ENCODE data around the gene PCCA. TPM values are rescaled to one million over a fixed set of nuclear protein-coding genes. Genes with fewer than 3 reads are reported as not detected.

Gene PCCA
- polyA plus RNA-seq, 2 of the 4 experiments (the other 2 are of a cell fraction), result 13.2 to 13.7 TPM

DNA sequence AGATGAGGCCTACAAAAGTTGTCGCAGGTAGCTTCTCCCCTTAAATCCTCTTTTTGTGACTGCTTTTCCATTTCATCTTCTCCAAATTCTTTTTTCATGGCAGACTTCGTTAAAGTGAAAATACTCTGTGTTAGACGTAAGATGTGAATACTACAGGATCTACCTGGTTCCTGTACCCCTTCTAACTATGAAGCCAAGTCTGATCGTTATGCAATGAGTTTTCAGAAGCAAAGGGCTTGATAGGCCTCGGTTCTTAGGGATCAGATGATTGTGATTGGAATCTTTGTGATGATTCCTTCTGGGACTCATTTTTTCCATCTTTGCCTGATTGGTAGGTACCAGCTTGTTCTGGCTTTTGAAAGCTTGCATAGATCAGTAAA, 86.9 kb downstream of the PCCA start:
- 94% methylated on average over 5 of the region's 5 CpGs for WGBS (ENCODE audit: missing lambda C conversion rate)
- CTCF ChIA-PET, result no interaction called here
- no peak for ATAC-seq
- POLR2A ChIA-PET, result no interaction called here
- FAIRE-seq, result no peak
- H3K4me2 ChIP-seq, result no peak overlapping the region
- H3K4me1 ChIP-seq, result no peaks in the 10 kb centered on the region
- no peak for DNase-seq (ENCODE audit: low read depth in 1 of 2, low spot score in 1 of 2)
- no peaks in the 10 kb centered on the region for H3K9me3 ChIP-seq
- TF ChIP-seq SREBF2 (IDR thresholded peaks at IDR 0.05), result no peak
- TF ChIP-seq SMC3 (IDR thresholded peaks at IDR 0.05), result no peak
- no peak for TF ChIP-seq POLR2AphosphoS2 (conservative IDR thresholded peaks at IDR 0.05; ENCODE audit: low read length)
- TF ChIP-seq TP53 (CRISPR knock-in tag; IDR thresholded peaks at IDR 0.05), result no peak
- no peak for TF ChIP-seq POLR2A (IDR thresholded peaks at IDR 0.05; ENCODE audit: low read length)
- TF ChIP-seq NFE2L2 (conservative IDR thresholded peaks at IDR 0.05; ENCODE audit: low read length), result no peak
- TF ChIP-seq ESRRA (IDR thresholded peaks at IDR 0.05; ENCODE audit: borderline replicate concordance, low read length), result no peak
- no peak overlapping the region for H3K27ac ChIP-seq
- no peak overlapping the region for H3K4me3 ChIP-seq

DNA sequence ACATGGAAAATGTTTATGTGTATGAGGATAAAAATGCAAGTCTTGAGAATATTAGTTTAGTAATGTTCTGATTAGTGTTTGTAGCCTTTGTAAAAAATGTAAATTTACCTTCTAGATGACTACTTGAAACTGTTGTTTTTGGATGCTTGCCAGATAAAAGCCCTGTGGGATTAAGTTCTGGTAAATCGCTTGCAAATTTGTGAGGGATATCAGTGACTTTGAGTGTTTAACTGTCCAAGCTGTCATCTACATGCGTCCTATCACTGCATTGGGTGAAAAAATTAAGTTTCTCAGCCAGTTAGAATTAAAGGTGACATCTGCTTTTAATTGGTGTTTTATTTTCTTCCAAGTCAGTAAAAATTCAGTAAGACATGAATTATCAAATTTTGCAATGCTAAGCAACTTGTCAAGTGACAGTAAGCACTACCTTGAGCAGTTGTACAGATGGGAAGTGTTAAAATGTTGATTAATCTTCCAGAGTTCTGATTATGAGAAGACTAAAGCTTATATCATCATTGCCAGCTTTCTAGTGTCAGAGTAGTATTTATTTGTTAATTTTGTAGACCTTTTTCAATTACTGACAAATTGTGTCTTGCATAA, 88.0 kb downstream of the PCCA start:
- Histone ChIP-seq H3K27ac (no peak overlapping the region), H3K9me3 (no peaks in the 10 kb centered on the region), H3K4me3 (no peak overlapping the region), H3K4me2 (no peak overlapping the region), H3K4me1 (no peaks in the 10 kb centered on the region)
- TF ChIP-seq SREBF2 (IDR thresholded peaks at IDR 0.05) (no peak), ZFP36 (IDR thresholded peaks at IDR 0.05; ENCODE audit: borderline replicate concordance, partially characterized antibody) (no peak), RCOR1 (IDR thresholded peaks at IDR 0.05; ENCODE audit: low read depth, low read length) (no peak), JUN (IDR thresholded peaks at IDR 0.05) (no peak), NPAS2 (CRISPR knock-in tag; IDR thresholded peaks at IDR 0.05; ENCODE audit: borderline replicate concordance) (no peak), HOXA7 (CRISPR knock-in tag; IDR thresholded peaks at IDR 0.05) (no peak), EP300 (IDR thresholded peaks at IDR 0.05) (no peak), MAZ (IDR thresholded peaks at IDR 0.05; ENCODE audit: borderline replicate concordance, low read depth, low read length) (no peak), PHF8 (IDR thresholded peaks at IDR 0.05; ENCODE audit: borderline replicate concordance, low read depth) (no peak), RAD21 (conservative IDR thresholded peaks at IDR 0.05 in 1 of 2, IDR thresholded peaks at IDR 0.05 in 1 of 2) (no peak), RNF2 (IDR thresholded peaks at IDR 0.05; ENCODE audit: borderline replicate concordance, low read depth) (no peak), FOSL2 (IDR thresholded peaks at IDR 0.05) (no peak), FOSL2 (CRISPR knock-in tag; IDR thresholded peaks at IDR 0.05) (no peak), EHMT2 (IDR thresholded peaks at IDR 0.05; ENCODE audit: low read depth) (no peak), ESRRA (IDR thresholded peaks at IDR 0.05; ENCODE audit: borderline replicate concordance, low read length) (no peak)
- TF ChIP-seq, protein P1, sequence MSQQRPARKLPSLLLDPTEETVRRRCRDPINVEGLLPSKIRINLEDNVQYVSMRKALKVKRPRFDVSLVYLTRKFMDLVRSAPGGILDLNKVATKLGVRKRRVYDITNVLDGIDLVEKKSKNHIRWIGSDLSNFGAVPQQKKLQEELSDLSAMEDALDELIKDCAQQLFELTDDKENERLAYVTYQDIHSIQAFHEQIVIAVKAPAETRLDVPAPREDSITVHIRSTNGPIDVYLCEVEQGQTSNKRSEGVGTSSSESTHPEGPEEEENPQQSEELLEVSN (IDR thresholded peaks at IDR 0.05; ENCODE audit: borderline replicate concordance, low read depth), result no peak
- TF ChIP-seq, protein P2, sequence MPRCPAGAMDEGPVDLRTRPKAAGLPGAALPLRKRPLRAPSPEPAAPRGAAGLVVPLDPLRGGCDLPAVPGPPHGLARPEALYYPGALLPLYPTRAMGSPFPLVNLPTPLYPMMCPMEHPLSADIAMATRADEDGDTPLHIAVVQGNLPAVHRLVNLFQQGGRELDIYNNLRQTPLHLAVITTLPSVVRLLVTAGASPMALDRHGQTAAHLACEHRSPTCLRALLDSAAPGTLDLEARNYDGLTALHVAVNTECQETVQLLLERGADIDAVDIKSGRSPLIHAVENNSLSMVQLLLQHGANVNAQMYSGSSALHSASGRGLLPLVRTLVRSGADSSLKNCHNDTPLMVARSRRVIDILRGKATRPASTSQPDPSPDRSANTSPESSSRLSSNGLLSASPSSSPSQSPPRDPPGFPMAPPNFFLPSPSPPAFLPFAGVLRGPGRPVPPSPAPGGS (IDR thresholded peaks at IDR 0.05), result no peak
- DNase-seq (ENCODE audit: low read depth in 1 of 2, low spot score in 1 of 2), result no peak
- FAIRE-seq, result no peak
- CTCF ChIA-PET, result no interaction called here
- no peak for ATAC-seq
- WGBS (ENCODE audit: missing lambda C conversion rate), result 92% methylated on average over 2 of the region's 2 CpGs
- POLR2A ChIA-PET, result no interaction called here

DNA sequence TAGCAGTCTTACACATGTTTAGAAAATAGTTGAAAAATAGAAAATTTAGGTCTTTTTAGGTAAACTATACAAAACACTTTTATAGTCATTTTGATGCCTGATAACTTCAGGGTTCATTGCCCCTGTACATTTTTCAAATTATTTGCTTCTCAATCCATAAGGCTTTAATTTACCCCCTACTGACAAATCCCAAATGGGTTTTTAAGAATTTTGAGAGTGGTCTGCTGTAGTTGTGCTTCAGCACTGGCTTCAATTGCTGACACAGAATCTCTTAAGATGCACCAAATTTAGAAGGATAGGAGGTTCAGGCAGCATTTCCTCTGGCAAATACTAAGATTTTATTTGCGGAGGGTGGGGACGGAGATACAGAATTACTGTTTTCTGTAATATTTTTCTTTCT, 89.4 kb downstream of the PCCA start:
- 94% methylated on average over 2 of the region's 2 CpGs for WGBS (ENCODE audit: missing lambda C conversion rate)
- no peak for TF ChIP-seq EP300 (IDR thresholded peaks at IDR 0.05)
- TF ChIP-seq SREBF2 (IDR thresholded peaks at IDR 0.05), result no peak
- no peak for TF ChIP-seq CBX2 (IDR thresholded peaks at IDR 0.05; ENCODE audit: borderline replicate concordance, low read depth)
- no peak for TF ChIP-seq TP53 (CRISPR knock-in tag; IDR thresholded peaks at IDR 0.05)
- TF ChIP-seq NR3C1 (IDR thresholded peaks at IDR 0.05), result no peak
- TF ChIP-seq PHF8 (IDR thresholded peaks at IDR 0.05; ENCODE audit: borderline replicate concordance, low read depth), result no peak
- TF ChIP-seq, protein P3, sequence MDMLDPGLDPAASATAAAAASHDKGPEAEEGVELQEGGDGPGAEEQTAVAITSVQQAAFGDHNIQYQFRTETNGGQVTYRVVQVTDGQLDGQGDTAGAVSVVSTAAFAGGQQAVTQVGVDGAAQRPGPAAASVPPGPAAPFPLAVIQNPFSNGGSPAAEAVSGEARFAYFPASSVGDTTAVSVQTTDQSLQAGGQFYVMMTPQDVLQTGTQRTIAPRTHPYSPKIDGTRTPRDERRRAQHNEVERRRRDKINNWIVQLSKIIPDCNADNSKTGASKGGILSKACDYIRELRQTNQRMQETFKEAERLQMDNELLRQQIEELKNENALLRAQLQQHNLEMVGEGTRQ (IDR thresholded peaks at IDR 0.05), result no peak
- no peak for TF ChIP-seq RAD21 (conservative IDR thresholded peaks at IDR 0.05 in 1 of 2, IDR thresholded peaks at IDR 0.05 in 1 of 2)
- no peak for TF ChIP-seq BHLHE40 (IDR thresholded peaks at IDR 0.05; ENCODE audit: low read depth, low read length)
- TF ChIP-seq, protein P4, sequence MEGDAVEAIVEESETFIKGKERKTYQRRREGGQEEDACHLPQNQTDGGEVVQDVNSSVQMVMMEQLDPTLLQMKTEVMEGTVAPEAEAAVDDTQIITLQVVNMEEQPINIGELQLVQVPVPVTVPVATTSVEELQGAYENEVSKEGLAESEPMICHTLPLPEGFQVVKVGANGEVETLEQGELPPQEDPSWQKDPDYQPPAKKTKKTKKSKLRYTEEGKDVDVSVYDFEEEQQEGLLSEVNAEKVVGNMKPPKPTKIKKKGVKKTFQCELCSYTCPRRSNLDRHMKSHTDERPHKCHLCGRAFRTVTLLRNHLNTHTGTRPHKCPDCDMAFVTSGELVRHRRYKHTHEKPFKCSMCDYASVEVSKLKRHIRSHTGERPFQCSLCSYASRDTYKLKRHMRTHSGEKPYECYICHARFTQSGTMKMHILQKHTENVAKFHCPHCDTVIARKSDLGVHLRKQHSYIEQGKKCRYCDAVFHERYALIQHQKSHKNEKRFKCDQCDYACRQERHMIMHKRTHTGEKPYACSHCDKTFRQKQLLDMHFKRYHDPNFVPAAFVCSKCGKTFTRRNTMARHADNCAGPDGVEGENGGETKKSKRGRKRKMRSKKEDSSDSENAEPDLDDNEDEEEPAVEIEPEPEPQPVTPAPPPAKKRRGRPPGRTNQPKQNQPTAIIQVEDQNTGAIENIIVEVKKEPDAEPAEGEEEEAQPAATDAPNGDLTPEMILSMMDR (IDR thresholded peaks at IDR 0.05), result no peak
- ChIA-PET CTCF (no interaction called here), POLR2A (no interaction called here)
- H3K4me1 ChIP-seq, result no peaks in the 10 kb centered on the region
- no peak overlapping the region for H3K4me3 ChIP-seq
- ATAC-seq (no peak), FAIRE-seq (no peak), DNase-seq (ENCODE audit: low read depth in 1 of 2, low spot score in 1 of 2) (no peak)
- H3K27ac ChIP-seq, result no peak overlapping the region
- H3K9me3 ChIP-seq, result no peaks in the 10 kb centered on the region
- no peak overlapping the region for H3K4me2 ChIP-seq

All from A549 (cell line).